ENCODE results near the gene UNG. TPM values are rescaled to one million over a fixed set of nuclear protein-coding genes. Genes with fewer than 3 reads are reported as not detected.

The UNG gene
- total RNA-seq, 1 donor from 2014 or later: 39.4 TPM

- Mint-ChIP-seq H3K27ac (ENCODE audit: unreplicated experiment) (no peak overlapping the region), H3K27me3 (ENCODE audit: unreplicated experiment) (no peaks in the 10 kb centered on the region), H3K36me3 (ENCODE audit: low read depth, unreplicated experiment) (no peaks in the 10 kb centered on the region), H3K9me3 (ENCODE audit: unreplicated experiment) (no peaks in the 10 kb centered on the region), H3K4me1 (ENCODE audit: unreplicated experiment) (no peaks in the 10 kb centered on the region), H3K4me3 (ENCODE audit: unreplicated experiment) (no peak overlapping the region)
- TF ChIP-seq CTCF (IDR thresholded peaks at IDR 0.05; ENCODE audit: unreplicated experiment): no peak
- DNase-seq (ENCODE audit: low spot score): no peak
These were observed 29.4 kb downstream of the UNG start for GRCh38 chr12:109126784-109127183.

- DNase-seq (ENCODE audit: low spot score): no peak
These were observed 30.3 kb downstream of the UNG start for GRCh38 chr12:109127533-109128242.

GRCh38 chr12:109130297-109131153 is 33.1 kb downstream of the UNG start:
- peak overlapping the region; percentile 55 for H3K27ac Mint-ChIP-seq (ENCODE audit: unreplicated experiment)

More at GRCh38 chr12:109127533-109128242, 30.3 kb downstream of the UNG start:
- H3K27ac Mint-ChIP-seq (ENCODE audit: unreplicated experiment): no peak overlapping the region
- no peak for TF ChIP-seq CTCF (IDR thresholded peaks at IDR 0.05; ENCODE audit: unreplicated experiment)
- H3K27me3 Mint-ChIP-seq (ENCODE audit: unreplicated experiment): no peaks in the 10 kb centered on the region
- no peaks in the 10 kb centered on the region for H3K36me3 Mint-ChIP-seq (ENCODE audit: low read depth, unreplicated experiment)
- H3K4me1 Mint-ChIP-seq (ENCODE audit: unreplicated experiment): no peaks in the 10 kb centered on the region
- no peak overlapping the region for H3K4me3 Mint-ChIP-seq (ENCODE audit: unreplicated experiment)
- H3K9me3 Mint-ChIP-seq (ENCODE audit: unreplicated experiment): no peaks in the 10 kb centered on the region

GRCh38 chr12:109131154-109132050 is 34.0 kb downstream of the UNG start:
- TF ChIP-seq CTCF (IDR thresholded peaks at IDR 0.05; ENCODE audit: unreplicated experiment): no peak
- peaks cover 2% of the 10 kb centered on the region for H3K27me3 Mint-ChIP-seq (ENCODE audit: unreplicated experiment)
- H3K4me3 Mint-ChIP-seq (ENCODE audit: unreplicated experiment): no peak overlapping the region
- no peak overlapping the region for H3K27ac Mint-ChIP-seq (ENCODE audit: unreplicated experiment)
- no peaks in the 10 kb centered on the region for H3K4me1 Mint-ChIP-seq (ENCODE audit: unreplicated experiment)
- H3K36me3 Mint-ChIP-seq (ENCODE audit: low read depth, unreplicated experiment): no peaks in the 10 kb centered on the region
- no peak for DNase-seq (ENCODE audit: low spot score)
- H3K9me3 Mint-ChIP-seq (ENCODE audit: unreplicated experiment): no peaks in the 10 kb centered on the region

More at GRCh38 chr12:109130297-109131153, 33.1 kb downstream of the UNG start:
- no peaks in the 10 kb centered on the region for H3K9me3 Mint-ChIP-seq (ENCODE audit: unreplicated experiment)
- H3K4me1 Mint-ChIP-seq (ENCODE audit: unreplicated experiment): no peaks in the 10 kb centered on the region
- H3K27me3 Mint-ChIP-seq (ENCODE audit: unreplicated experiment): peaks cover 2% of the 10 kb centered on the region
- no peak overlapping the region for H3K4me3 Mint-ChIP-seq (ENCODE audit: unreplicated experiment)
- no peaks in the 10 kb centered on the region for H3K36me3 Mint-ChIP-seq (ENCODE audit: low read depth, unreplicated experiment)
- no peak for DNase-seq (ENCODE audit: low spot score)
- no peak for TF ChIP-seq CTCF (IDR thresholded peaks at IDR 0.05; ENCODE audit: unreplicated experiment)

Data from endothelial cell (in vitro differentiated cells).